HUES64 (cell line): ENCODE measurements around the gene HCFC1R1.
"Not testable (repeated sequence)": the region's sequence is repeated elsewhere in the genome, so short reads cannot be mapped to it uniquely, and the experiment has no call there.

Source experiments
- H3K27ac ChIP-seq: 2 replicates; pipeline ENCODE4 v1.7.0; 2013; ENCODE audit warnings: low read depth, low read length, inconsistent platforms
- H3K27me3 ChIP-seq: 2 replicates; pipeline ENCODE4 v1.6.1; 2013; ENCODE audit warnings: mild to moderate bottlenecking, low read length; ENCODE audit not compliant: insufficient read depth
- H3K36me3 ChIP-seq: 2 replicates; pipeline ENCODE4 v1.6.1; 2013; ENCODE audit warnings: mild to moderate bottlenecking, low read length; ENCODE audit not compliant: insufficient read depth
- H3K4me1 ChIP-seq: 2 replicates; pipeline ENCODE4 v1.6.1; 2013; ENCODE audit warnings: mild to moderate bottlenecking, low read length, moderate library complexity; ENCODE audit not compliant: insufficient read depth
- H3K4me3 ChIP-seq: 2 replicates; pipeline ENCODE4 v1.5.1; 2013; ENCODE audit warnings: mild to moderate bottlenecking, low read length, moderate library complexity
- H3K9ac ChIP-seq: 2 replicates; pipeline ENCODE4 v1.6.1; 2013; ENCODE audit warnings: mild to moderate bottlenecking, low read depth, low read length
- H3K9me3 ChIP-seq: 2 replicates; pipeline ENCODE4 v1.6.1; 2013; ENCODE audit warnings: low read depth, low read length; ENCODE audit not compliant: insufficient read depth
- whole genome bisulfite sequencing: fragments of 150-250, 120-280 bp; methylation state at CpG from one replicate; pipeline ENCODE4 v1.1.7; 2013; ENCODE audit warnings: missing lambda C conversion rate; 5-methylcytosine and 5-hydroxymethylcytosine counted together

HCFC1R1 gene

DNA sequence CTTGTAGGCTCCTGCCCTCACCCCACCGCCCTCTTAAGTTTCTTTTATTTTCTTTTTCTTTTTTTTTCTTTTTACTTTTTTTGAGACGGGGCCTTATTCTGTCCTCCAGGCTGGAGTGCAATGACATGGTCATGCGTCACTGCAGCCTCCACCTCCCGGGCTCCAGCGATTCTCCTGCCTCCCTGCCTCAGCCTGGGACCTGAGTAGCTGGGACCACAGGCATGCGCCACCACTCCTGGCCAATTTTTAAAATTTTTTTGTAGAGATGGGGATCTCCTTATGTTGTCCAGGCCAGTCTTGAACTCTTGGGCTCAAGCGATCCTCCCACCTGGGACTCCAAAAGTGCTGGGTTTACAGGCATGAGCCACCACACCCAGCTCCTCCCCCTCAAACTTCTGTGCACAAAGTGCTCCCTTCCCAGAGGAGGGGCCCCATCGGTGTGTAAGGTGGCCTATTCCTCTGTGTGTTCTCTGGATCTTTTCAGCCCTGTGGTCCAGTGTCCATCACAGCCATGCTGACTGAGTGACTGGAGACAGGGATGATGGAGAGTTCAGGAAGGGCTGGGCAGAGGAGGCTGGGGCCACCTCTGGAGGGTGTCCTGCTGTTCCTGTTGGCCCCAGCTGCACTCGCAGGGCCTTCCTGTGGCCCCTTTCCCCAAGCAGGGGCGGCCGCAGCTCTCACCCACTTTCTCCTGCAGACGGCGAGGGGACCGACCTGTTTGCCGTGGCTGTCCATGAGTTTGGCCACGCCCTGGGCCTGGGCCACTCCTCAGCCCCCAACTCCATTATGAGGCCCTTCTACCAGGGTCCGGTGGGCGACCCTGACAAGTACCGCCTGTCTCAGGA, 32.8 kb upstream of the HCFC1R1 start:
- H3K9me3 ChIP-seq: no peaks in the 10 kb centered on the region
- H3K4me3 ChIP-seq: no peak overlapping the region
- H3K9ac ChIP-seq: no peak overlapping the region
- H3K27me3 ChIP-seq: peaks cover 12% of the 10 kb centered on the region
- 90% methylated on average over 19 of the region's 19 CpGs for WGBS
- H3K36me3 ChIP-seq: no peaks in the 10 kb centered on the region; the same call in 1 of the 2 replicates
- H3K4me1 ChIP-seq: 0 out of 2 replicates have a peak, but pooled peaks cover 4% of the 10 kb centered on the region
- H3K27ac ChIP-seq: no peak overlapping the region

- H3K4me3 ChIP-seq, H3K36me3 ChIP-seq, H3K4me1 ChIP-seq, H3K27ac ChIP-seq, H3K9me3 ChIP-seq, H3K9ac ChIP-seq: not testable (repeated sequence)
- H3K27me3 ChIP-seq: peaks cover 18% of the 10 kb centered on the region
- WGBS: 55% methylated on average over 9 of the region's 9 CpGs
These were observed 32.0 kb upstream of the HCFC1R1 start for GRCh38 chr16:3055734-3056115.

- Histone ChIP-seq H3K4me3 (no peak overlapping the region), H3K9me3 (no peaks in the 10 kb centered on the region), H3K36me3 (no peaks in the 10 kb centered on the region; the same call in 1 of the 2 replicates), H3K27ac (no peak overlapping the region), H3K27me3 (peaks cover 23% of the 10 kb centered on the region), H3K4me1 (0 out of 2 replicates have a peak, but pooled peaks cover 4% of the 10 kb centered on the region), H3K9ac (no peak overlapping the region)
- WGBS: 83% methylated on average over 17 of the region's 17 CpGs
These were observed 31.4 kb upstream of the HCFC1R1 start for GRCh38 chr16:3054965-3055733.

DNA sequence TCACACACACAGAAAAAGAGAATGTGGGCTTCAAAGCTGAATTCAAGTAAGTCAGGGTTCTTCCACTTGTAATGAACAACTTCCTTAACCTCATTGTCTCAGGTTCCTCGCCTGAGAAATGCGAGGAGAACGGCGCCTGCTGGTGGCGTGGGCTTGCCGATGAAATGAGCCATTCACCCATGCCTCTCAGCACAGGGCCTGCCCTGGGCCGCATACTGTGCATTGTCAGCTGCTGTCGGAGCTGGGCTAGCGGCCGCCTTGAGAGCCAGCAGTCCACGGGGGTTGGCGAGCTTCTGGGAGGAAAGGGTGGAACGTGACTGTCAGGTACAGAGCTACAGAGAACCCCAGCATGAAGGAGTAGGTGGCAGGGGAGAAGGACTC, 29.6 kb upstream of the HCFC1R1 start:
- H3K9ac ChIP-seq, H3K4me3 ChIP-seq, H3K36me3 ChIP-seq, H3K27ac ChIP-seq, H3K9me3 ChIP-seq, H3K4me1 ChIP-seq: not testable (repeated sequence)
- H3K27me3 ChIP-seq: peaks cover 33% of the 10 kb centered on the region
- 84% methylated on average over 8 of the region's 13 CpGs for WGBS

DNA sequence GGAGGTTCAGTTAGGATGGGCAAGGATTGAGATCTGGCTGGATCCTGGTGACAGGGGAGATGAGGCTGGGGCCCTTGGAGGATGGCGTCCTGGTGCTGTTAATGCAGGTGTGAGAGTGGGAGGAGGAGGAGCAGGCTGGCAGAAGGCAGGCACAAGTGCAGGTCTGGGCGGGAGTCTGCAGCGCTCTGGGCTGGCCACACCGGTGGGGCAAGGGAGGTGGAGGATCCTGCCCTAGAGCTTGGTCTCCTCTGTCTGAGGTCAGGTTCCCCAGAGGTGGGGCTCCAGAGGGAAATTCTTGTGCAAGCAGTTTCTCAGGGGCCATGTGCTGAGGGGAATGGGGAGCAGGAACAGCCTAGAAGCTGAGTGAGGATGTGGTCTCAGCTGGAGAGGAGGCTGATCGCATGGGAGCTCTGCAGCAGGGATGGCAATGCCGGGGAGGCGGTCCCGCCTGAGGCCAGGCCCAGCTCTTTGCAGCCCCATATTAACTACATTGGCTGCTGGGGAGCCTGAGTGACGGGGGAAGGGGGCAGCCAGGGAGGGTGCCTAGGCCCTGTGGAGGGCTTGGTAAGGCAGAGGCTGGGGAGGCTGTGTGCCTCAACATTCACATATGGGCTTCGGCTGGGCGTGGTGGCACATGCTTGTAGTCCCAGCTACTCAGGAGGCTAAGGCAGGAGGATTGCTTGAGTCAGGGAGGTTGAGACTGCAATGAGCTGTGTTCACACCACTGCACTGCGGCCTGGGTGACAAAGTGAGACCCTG, 29.0 kb upstream of the HCFC1R1 start:
- H3K4me3 ChIP-seq, H3K27ac ChIP-seq, H3K9me3 ChIP-seq, H3K9ac ChIP-seq, H3K36me3 ChIP-seq, H3K4me1 ChIP-seq: not testable (repeated sequence)
- 86% methylated on average over 6 of the region's 12 CpGs for WGBS
- peaks cover 34% of the 10 kb centered on the region for H3K27me3 ChIP-seq

DNA sequence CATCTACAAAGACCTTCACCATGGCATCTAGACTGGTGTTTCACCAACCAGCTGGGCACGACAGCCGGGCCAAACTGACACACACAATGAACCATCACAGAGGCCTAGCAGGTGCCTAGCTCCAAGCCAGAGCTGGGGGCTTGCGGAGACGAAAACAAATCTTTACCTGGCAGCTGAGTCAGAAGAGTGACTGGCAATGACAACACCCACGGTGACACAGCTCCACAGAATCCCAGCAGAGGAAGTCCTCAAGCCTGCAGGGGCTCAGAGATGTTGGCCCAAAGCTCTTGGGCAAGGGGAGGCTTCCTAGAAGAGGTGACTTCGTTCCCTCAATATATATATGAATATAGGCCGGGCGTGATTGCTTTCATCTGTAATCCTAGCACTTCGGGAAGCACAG, 27.8 kb upstream of the HCFC1R1 start:
- H3K27ac ChIP-seq: no peak overlapping the region
- no peaks in the 10 kb centered on the region for H3K9me3 ChIP-seq
- 84% methylated on average over 8 of the region's 9 CpGs for WGBS
- H3K36me3 ChIP-seq: no peaks in the 10 kb centered on the region; the same call in 1 of the 2 replicates
- no peak overlapping the region for H3K9ac ChIP-seq
- peaks cover 42% of the 10 kb centered on the region for H3K27me3 ChIP-seq
- no peaks in the 10 kb centered on the region for H3K4me1 ChIP-seq
- no peak overlapping the region for H3K4me3 ChIP-seq

- Histone ChIP-seq H3K9me3 (no peaks in the 10 kb centered on the region), H3K4me3 (no peak overlapping the region), H3K27ac (no peak overlapping the region), H3K9ac (no peak overlapping the region), H3K4me1 (no peaks in the 10 kb centered on the region), H3K27me3 (peaks cover 47% of the 10 kb centered on the region), H3K36me3 (no peaks in the 10 kb centered on the region; the same call in 1 of the 2 replicates)
- 88% methylated on average over 4 of the region's 4 CpGs for WGBS
These were observed 27.3 kb upstream of the HCFC1R1 start for GRCh38 chr16:3051009-3051408.

DNA sequence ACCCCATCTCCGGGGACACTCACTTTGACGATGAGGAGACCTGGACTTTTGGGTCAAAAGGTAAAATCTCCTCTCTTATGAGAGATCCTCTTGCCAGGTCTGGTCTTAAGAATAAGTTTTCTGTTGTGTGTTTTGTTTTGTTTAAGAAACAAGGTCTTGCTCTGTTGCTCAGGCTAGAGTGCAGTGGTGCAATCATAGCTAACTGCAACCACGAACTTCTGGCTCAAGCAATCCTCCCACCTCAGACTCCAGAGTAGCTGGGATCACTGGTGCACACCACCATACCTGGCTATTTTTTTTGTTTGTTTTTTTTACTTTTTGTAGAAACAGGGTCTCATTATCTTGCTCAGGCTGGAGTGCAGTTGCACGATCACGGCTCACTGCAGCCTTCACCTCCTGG, 26.7 kb upstream of the HCFC1R1 start:
- Histone ChIP-seq H3K27me3 (peaks cover 51% of the 10 kb centered on the region), H3K9ac (no peak overlapping the region), H3K4me3 (no peak overlapping the region), H3K4me1 (no peaks in the 10 kb centered on the region), H3K9me3 (no peaks in the 10 kb centered on the region), H3K27ac (no peak overlapping the region), H3K36me3 (no peaks in the 10 kb centered on the region; the same call in 1 of the 2 replicates)
- WGBS: 96% methylated on average over 5 of the region's 5 CpGs

GRCh38 chr16:3049921-3050481, 26.3 kb upstream of the HCFC1R1 start:
- Histone ChIP-seq H3K9ac (no peak overlapping the region), H3K4me3 (no peak overlapping the region), H3K27ac (no peak overlapping the region), H3K27me3 (peaks cover 55% of the 10 kb centered on the region), H3K36me3 (no peaks in the 10 kb centered on the region; the same call in 1 of the 2 replicates), H3K4me1 (no peaks in the 10 kb centered on the region), H3K9me3 (no peaks in the 10 kb centered on the region)
- 89% methylated on average over 26 of the region's 26 CpGs for WGBS

DNA sequence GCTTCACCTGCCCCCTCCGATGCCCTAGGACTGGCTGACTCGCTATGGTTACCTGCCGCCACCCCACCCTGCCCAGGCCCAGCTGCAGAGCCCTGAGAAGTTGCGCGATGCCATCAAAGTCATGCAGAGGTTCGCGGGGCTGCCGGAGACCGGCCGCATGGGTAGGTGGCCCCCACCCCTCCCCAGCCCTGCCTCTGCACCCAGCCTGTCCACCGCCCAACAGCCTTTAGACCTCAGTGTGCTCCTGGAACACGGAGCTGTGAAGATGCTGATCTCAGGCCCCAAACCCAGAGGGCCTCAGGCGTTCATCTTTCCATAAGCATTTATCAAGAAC, 23.6 kb upstream of the HCFC1R1 start:
- Histone ChIP-seq H3K4me1 (no peaks in the 10 kb centered on the region), H3K27ac (no peak overlapping the region), H3K4me3 (peak overlapping the region; percentile 82), H3K36me3 (no peaks in the 10 kb centered on the region), H3K27me3 (peaks cover 77% of the 10 kb centered on the region), H3K9me3 (no peaks in the 10 kb centered on the region), H3K9ac (peak overlapping the region; percentile 68; the same call in 1 of the 2 replicates)
- 26% methylated on average over 13 of the region's 13 CpGs for WGBS
